ENCODE data around the gene RNF167. TPM values are rescaled to one million over a fixed set of nuclear protein-coding genes. Genes with fewer than 3 reads are reported as not detected.

RNF167 gene
- total and polyA plus RNA-seq, 2 of the 8 experiments (the other 6 are each of a cell fraction or from before 2014, with no cell fraction given) = 140 to 281 TPM

DNA sequence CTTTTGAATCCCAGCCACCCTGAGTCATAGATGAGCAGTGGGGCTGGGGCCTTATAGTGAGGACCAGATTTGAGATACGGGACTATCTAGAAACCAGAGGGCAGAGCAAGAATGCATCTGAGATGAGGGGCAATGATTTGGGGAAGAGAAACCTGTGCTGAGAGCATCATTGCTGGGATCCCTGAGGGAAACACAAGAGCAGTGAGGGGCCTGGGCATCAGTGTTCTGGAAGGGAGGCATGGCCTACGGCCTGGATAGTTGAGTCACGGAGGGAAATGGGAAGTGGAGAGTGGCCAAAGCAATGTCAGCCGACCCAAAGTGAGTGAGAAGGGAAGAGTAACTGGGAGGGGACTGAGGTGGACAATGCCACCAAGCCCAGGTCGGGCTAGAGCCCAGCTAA is 42.2 kb downstream of the RNF167 start:
- no peak overlapping the region for H2BK20ac ChIP-seq (ENCODE audit: low read length)
- H3K4ac ChIP-seq (replicated peaks; ENCODE audit: insufficient read length, low read depth, low read length) = no peak overlapping the region
- no peak overlapping the region for H2AFZ ChIP-seq (ENCODE audit: low read length)
- no peak overlapping the region for H3K4me2 ChIP-seq (ENCODE audit: insufficient read depth in 1 of 2, low read depth in 2 of 2, low read length in 2 of 2)
- H2BK5ac ChIP-seq (ENCODE audit: low read depth, low read length) = no peak overlapping the region
- DNase-seq (ENCODE audit: low read depth in 1 of 2, low spot score in 2 of 2) (no peak), FAIRE-seq (no peak)
- H3K9ac ChIP-seq (replicated peaks in 1 of 4; ENCODE audit: extremely low read depth in 1 of 4, low read depth in 3 of 4, low read length in 3 of 4) = no peak overlapping the region
- ChIA-PET CTCF (ENCODE audit: partially characterized antibody) (interaction anchor here (0.8 to 1.3 kb wide), 4 partner anchors 9 to 53 kb away, joined by 3 to 6 read pairs (median 3); partner anchors contain the start of gene SLC52A1), POLR2A (ENCODE audit: partially characterized antibody) (interaction anchor here (1.5 to 10.7 kb wide), 2 partner anchors 12 to 32 kb away, joined by 4 to 128 read pairs; partner anchors contain the start of genes ENO3 and SPAG7)
- H3K23me2 ChIP-seq (ENCODE audit: low read depth, low read length) = peaks cover 2% of the 10 kb centered on the region
- no peak overlapping the region for H3K23ac ChIP-seq (ENCODE audit: insufficient read length)
- H3K9me3 ChIP-seq (ENCODE audit: insufficient read depth in 2 of 2, low read depth in 1 of 2, low read length in 1 of 2) = no peaks in the 10 kb centered on the region
- H3K36me3 ChIP-seq (ENCODE audit: control insufficient read depth in 2 of 4, insufficient read depth in 4 of 4, low read length in 3 of 4) = no peaks in the 10 kb centered on the region; a peak in 1 of 8 replicates
- no peak overlapping the region for H2BK12ac ChIP-seq (ENCODE audit: low read depth, low read length)
- no peak overlapping the region for H2AK5ac ChIP-seq (ENCODE audit: low read depth, low read length)
- no peak overlapping the region for H3K18ac ChIP-seq (ENCODE audit: extremely low read depth, low read length)
- no peak overlapping the region for H2BK15ac ChIP-seq (ENCODE audit: low read length)
- TF ChIP-seq, protein P1, sequence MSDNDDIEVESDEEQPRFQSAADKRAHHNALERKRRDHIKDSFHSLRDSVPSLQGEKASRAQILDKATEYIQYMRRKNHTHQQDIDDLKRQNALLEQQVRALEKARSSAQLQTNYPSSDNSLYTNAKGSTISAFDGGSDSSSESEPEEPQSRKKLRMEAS (IDR thresholded peaks at IDR 0.05) = no peak
- TF ChIP-seq EGR1 (IDR thresholded peaks at IDR 0.05; ENCODE audit: borderline replicate concordance, low read depth, low read length) = no peak
- no peak for TF ChIP-seq KDM4A (IDR thresholded peaks at IDR 0.05; ENCODE audit: low read depth, low read length, severe bottlenecking)
- TF ChIP-seq CEBPB (IDR thresholded peaks at IDR 0.05; ENCODE audit: low read depth, low read length) = no peak
- peaks cover 0 to 17% (median 14%) of the 10 kb centered on the region in 4 experiments; a peak in 6 of 7 replicates for H3K27me3 ChIP-seq (replicated peaks in 1 of 4; ENCODE audit: control insufficient read depth in 3 of 4, extremely low read depth in 1 of 4, insufficient read depth in 3 of 4, low read length in 3 of 4)
- H3K79me1 ChIP-seq (ENCODE audit: low read depth, low read length) = no peaks in the 10 kb centered on the region
- WGBS, 2 experiments (ENCODE audit: extremely low coverage in 1 of 2, insufficient coverage in 1 of 2, insufficient read length in 1 of 2, insufficient replicate concordance in 2 of 2, low coverage in 1 of 2, low lambda C conversion rate in 2 of 2, missing lambda C conversion rate in 1 of 2) = 90% methylated on average over 5 of the region's 5 CpGs; no CpG with 5 or more reads in 1 of the 2 experiments
- no peaks in the 10 kb centered on the region for H3K79me2 ChIP-seq (ENCODE audit: control insufficient read depth in 1 of 2, insufficient read depth in 2 of 2, low read length in 2 of 2)
- H4K8ac ChIP-seq (ENCODE audit: extremely low read depth, insufficient read depth, low read length) = no peak overlapping the region
- no peak overlapping the region for H2BK120ac ChIP-seq (replicated peaks; ENCODE audit: low read depth, low read length)
- H3K27ac ChIP-seq (ENCODE audit: low read depth, low read length) = no peak overlapping the region
- H3K4me3 ChIP-seq (ENCODE audit: extremely low read depth in 1 of 4, insufficient read depth in 2 of 4, low read depth in 3 of 4, low read length in 4 of 4) = no peak overlapping the region
- H3K56ac ChIP-seq (replicated peaks; ENCODE audit: insufficient read length, low read depth, low read length) = no peak overlapping the region
- H4K20me1 ChIP-seq (replicated peaks in 1 of 2; ENCODE audit: control insufficient read depth in 1 of 2, insufficient read depth in 2 of 2, low read length in 2 of 2) = peaks cover 0 to 2% of the 10 kb centered on the region in 2 experiments
- H3K14ac ChIP-seq (ENCODE audit: insufficient read length) = no peak overlapping the region
- H4K5ac ChIP-seq (ENCODE audit: insufficient read length, low read depth, low read length) = no peak overlapping the region
- H3K4me1 ChIP-seq (replicated peaks in 1 of 4; ENCODE audit: control insufficient read depth in 3 of 4, insufficient read depth in 4 of 4, low read length in 3 of 4) = peaks cover 2 to 4% (median 3%) of the 10 kb centered on the region in 4 experiments; a peak in 5 of 7 replicates
- H4K91ac ChIP-seq (replicated peaks; ENCODE audit: insufficient read length, low read length) = no peak overlapping the region
